AG04450 (cell line): ENCODE measurements around the gene NSD2. TPM values are rescaled to one million over a fixed set of nuclear protein-coding genes. Genes with fewer than 3 reads are reported as not detected.

Experiments used
- CTCF ChIA-PET: fragments of 300-600, 350-600 bp; formaldehyde crosslinking; extraction: SDS; loops from one replicate; lab custom pipeline; 2022; ENCODE audit warnings: antibody characterized with exemption, inconsistent platforms; lab: Charles Lee
- POLR2A ChIA-PET: fragments of 350-600 bp; formaldehyde crosslinking; extraction: SDS; loops from one replicate; lab custom pipeline; 2021; ENCODE audit warnings: antibody characterized with exemption, inconsistent platforms; lab: Yijun Ruan, JAX
- DNase-seq: peaks from one replicate; pipeline ENCODE4 v3.0.0-alpha.2; 2011; ENCODE audit warnings: low read depth, low spot score
- H3K27ac ChIP-seq: one replicate; pipeline ENCODE4 v1.5.1; 2012; ENCODE audit warnings: low read depth, low read length, control low read depth
- H3K27me3 ChIP-seq: one replicate; pipeline ENCODE4 v1.6.0; 2012; ENCODE audit warnings: low read length; ENCODE audit not compliant: control insufficient read depth, insufficient read depth
- H3K4me3 ChIP-seq: 2 replicates; pipeline ENCODE4 v1.5.1; 2011; ENCODE audit warnings: mild to moderate bottlenecking, low read depth, low read length, control low read depth
- H3K9me3 ChIP-seq: 2 replicates; pipeline ENCODE4 v1.5.1; 2012; ENCODE audit warnings: low read length; ENCODE audit not compliant: control insufficient read depth, insufficient read depth
- CTCF ChIP-seq: IDR thresholded peaks from 2 replicates; pipeline ENCODE4 v1.5.1; 2011; ENCODE audit warnings: low read depth, low read length, control low read depth, inconsistent platforms
- polyA plus RNA-seq: library from polyadenylated mRNA; depleted of rRNA; stranded (reverse); fragments of >200 nt; gene quantifications from 2 replicates; pipeline ENCODE4 v1.2.3, GENCODE V29; 2011

The NSD2 gene
- polyA plus RNA-seq, 1 experiment: 26.4 TPM

- H3K9me3 ChIP-seq: no peaks in the 10 kb centered on the region; the same call in 1 of the 2 replicates
- no peaks in the 10 kb centered on the region for H3K27me3 ChIP-seq
- no peak overlapping the region for H3K27ac ChIP-seq
- DNase-seq: no peak
- no peak overlapping the region for H3K4me3 ChIP-seq
- TF ChIP-seq CTCF: no peak
- ChIA-PET POLR2A (interaction anchor here (2.6 kb wide), 1 partner anchor 12 kb away, joined by 14 read pairs; the partner anchor contains the start of gene NSD2), CTCF (no interaction called here)
Measured at GRCh38 chr4:1857931-1858330, 13.3 kb upstream of the NSD2 start.

GRCh38 chr4:1859389-1859753, 11.8 kb upstream of the NSD2 start:
- Histone ChIP-seq H3K27me3 (no peaks in the 10 kb centered on the region), H3K27ac (no peak overlapping the region), H3K4me3 (no peak overlapping the region), H3K9me3 (no peaks in the 10 kb centered on the region; the same call in 1 of the 2 replicates)
- POLR2A ChIA-PET: interaction anchor here (0.6 to 1.1 kb wide), 4 partner anchors 11 to 574 kb away, joined by 3 to 7 read pairs (median 5); partner anchors contain the start of genes NSD2 and SLBP
- DNase-seq: no peak
- CTCF ChIA-PET: interaction anchor here (0.7 to 1.6 kb wide), 3 partner anchors 9 to 49 kb away, joined by 4 read pairs; no protein-coding TSS in a partner anchor
- no peak for TF ChIP-seq CTCF

GRCh38 chr4:1862055-1862911, 8.9 kb upstream of the NSD2 start:
- TF ChIP-seq CTCF: no peak
- no peaks in the 10 kb centered on the region for H3K27me3 ChIP-seq
- no peak overlapping the region for H3K4me3 ChIP-seq
- no peak overlapping the region for H3K27ac ChIP-seq
- ChIA-PET POLR2A (no interaction called here), CTCF (interaction anchor here (1.3 kb wide), 1 partner anchor 37 kb away, joined by 3 read pairs; no protein-coding TSS in a partner anchor)
- no peak for DNase-seq
- no peaks in the 10 kb centered on the region for H3K9me3 ChIP-seq

GRCh38 chr4:1862961-1863296, 8.3 kb upstream of the NSD2 start:
- H3K27ac ChIP-seq: no peak overlapping the region
- TF ChIP-seq CTCF: no peak
- H3K27me3 ChIP-seq: no peaks in the 10 kb centered on the region
- no peak for DNase-seq
- CTCF ChIA-PET: no interaction called here
- no peaks in the 10 kb centered on the region for H3K9me3 ChIP-seq
- POLR2A ChIA-PET: no interaction called here
- H3K4me3 ChIP-seq: no peak overlapping the region
